GM12878 (cell line): ENCODE measurements around the gene MYO16. TPM values are rescaled to one million over a fixed set of nuclear protein-coding genes. Genes with fewer than 3 reads are reported as not detected.

ENCODE experiments used
- ELK1 ChIP-seq: IDR thresholded peaks from 2 replicates; pipeline ENCODE4 v1.6.1; 2012; ENCODE audit warnings: low read depth, low read length, improper control_type of control experiment
- IRF4 ChIP-seq: IDR thresholded peaks from 2 replicates; pipeline ENCODE4 v1.6.1; 2011; ENCODE audit warnings: low read depth, low read length
- NKRF ChIP-seq: fragments of 450-650 bp; conservative IDR thresholded peaks from 2 replicates; pipeline ENCODE4 v1.6.1; 2017; ENCODE audit warnings: mild to moderate bottlenecking, moderate library complexity
- NRF1 ChIP-seq: conservative IDR thresholded peaks from 2 replicates; pipeline ENCODE4 v1.6.1; 2011; ENCODE audit warnings: mild to moderate bottlenecking, low read depth, low read length, improper control_type of control experiment
- polyA plus RNA-seq, 11 experiments: library from polyadenylated mRNA; depleted of rRNA in 4 of 11; unstranded in 6 of 11; stranded (reverse) in 5 of 11; fragments of >200 nt; fragmentation: Nextera tagmentation in 4 of 11; fragmentation: Illumina TruSeq in 1 of 11; extraction: Ambion mirVana in 4 of 11; extraction: Trizol in 1 of 11; gene quantifications; 1 replicate in 1 of 11; 2 replicates in 10 of 11; pipeline versions ENCODE4 v1.2.1 to v1.2.3, GENCODE V29; 2011 to 2016; ENCODE audit warnings: inconsistent platforms in 2 of 11, missing spikeins in 2 of 11, low read depth in 1 of 11
- total RNA-seq, 4 experiments: library from RNA; depleted of rRNA in 3 of 4; stranded (reverse); fragments of >200 nt in 3 of 4; fragmentation: Illumina TruSeq in 1 of 4; extraction: Trizol in 1 of 4; gene quantifications; 2 replicates each; pipeline versions ENCODE4 v1.2.1 to v1.2.3, GENCODE V29; 2013 to 2021
- TF ChIP-seq, protein P1 (sequence below): IDR thresholded peaks from 2 replicates; pipeline ENCODE4 v1.6.1; 2012; ENCODE audit warnings: mild to moderate bottlenecking, low read depth, low read length
- TF ChIP-seq, protein P2 (sequence below): IDR thresholded peaks from 2 replicates; pipeline ENCODE4 v1.6.1; 2012; ENCODE audit warnings: low read length, inconsistent platforms
- TF ChIP-seq, protein P3 (sequence below): IDR thresholded peaks from 2 replicates; pipeline ENCODE4 v1.6.1; 2011; ENCODE audit warnings: mild to moderate bottlenecking, low read depth, low read length, moderate library complexity; ENCODE audit not compliant: insufficient replicate concordance

Gene MYO16
- total and polyA plus RNA-seq, 10 of the 15 experiments (the other 5 are each of a cell fraction or from before 2014, with no cell fraction given), result under 0.01 to 1.7 (median 0.05) TPM; not detected in 4

GRCh38 chr13:109226631-109227030 lies 597.2 kb downstream of the MYO16 start (continued):
- TF ChIP-seq ELK1 (no peak), NKRF (no peak), IRF4 (no peak), NRF1 (no peak)
- TF ChIP-seq, protein P1, sequence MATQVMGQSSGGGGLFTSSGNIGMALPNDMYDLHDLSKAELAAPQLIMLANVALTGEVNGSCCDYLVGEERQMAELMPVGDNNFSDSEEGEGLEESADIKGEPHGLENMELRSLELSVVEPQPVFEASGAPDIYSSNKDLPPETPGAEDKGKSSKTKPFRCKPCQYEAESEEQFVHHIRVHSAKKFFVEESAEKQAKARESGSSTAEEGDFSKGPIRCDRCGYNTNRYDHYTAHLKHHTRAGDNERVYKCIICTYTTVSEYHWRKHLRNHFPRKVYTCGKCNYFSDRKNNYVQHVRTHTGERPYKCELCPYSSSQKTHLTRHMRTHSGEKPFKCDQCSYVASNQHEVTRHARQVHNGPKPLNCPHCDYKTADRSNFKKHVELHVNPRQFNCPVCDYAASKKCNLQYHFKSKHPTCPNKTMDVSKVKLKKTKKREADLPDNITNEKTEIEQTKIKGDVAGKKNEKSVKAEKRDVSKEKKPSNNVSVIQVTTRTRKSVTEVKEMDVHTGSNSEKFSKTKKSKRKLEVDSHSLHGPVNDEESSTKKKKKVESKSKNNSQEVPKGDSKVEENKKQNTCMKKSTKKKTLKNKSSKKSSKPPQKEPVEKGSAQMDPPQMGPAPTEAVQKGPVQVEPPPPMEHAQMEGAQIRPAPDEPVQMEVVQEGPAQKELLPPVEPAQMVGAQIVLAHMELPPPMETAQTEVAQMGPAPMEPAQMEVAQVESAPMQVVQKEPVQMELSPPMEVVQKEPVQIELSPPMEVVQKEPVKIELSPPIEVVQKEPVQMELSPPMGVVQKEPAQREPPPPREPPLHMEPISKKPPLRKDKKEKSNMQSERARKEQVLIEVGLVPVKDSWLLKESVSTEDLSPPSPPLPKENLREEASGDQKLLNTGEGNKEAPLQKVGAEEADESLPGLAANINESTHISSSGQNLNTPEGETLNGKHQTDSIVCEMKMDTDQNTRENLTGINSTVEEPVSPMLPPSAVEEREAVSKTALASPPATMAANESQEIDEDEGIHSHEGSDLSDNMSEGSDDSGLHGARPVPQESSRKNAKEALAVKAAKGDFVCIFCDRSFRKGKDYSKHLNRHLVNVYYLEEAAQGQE, result no peak
- TF ChIP-seq, protein P2, sequence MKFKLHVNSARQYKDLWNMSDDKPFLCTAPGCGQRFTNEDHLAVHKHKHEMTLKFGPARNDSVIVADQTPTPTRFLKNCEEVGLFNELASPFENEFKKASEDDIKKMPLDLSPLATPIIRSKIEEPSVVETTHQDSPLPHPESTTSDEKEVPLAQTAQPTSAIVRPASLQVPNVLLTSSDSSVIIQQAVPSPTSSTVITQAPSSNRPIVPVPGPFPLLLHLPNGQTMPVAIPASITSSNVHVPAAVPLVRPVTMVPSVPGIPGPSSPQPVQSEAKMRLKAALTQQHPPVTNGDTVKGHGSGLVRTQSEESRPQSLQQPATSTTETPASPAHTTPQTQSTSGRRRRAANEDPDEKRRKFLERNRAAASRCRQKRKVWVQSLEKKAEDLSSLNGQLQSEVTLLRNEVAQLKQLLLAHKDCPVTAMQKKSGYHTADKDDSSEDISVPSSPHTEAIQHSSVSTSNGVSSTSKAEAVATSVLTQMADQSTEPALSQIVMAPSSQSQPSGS, result no peak
- TF ChIP-seq, protein P3, sequence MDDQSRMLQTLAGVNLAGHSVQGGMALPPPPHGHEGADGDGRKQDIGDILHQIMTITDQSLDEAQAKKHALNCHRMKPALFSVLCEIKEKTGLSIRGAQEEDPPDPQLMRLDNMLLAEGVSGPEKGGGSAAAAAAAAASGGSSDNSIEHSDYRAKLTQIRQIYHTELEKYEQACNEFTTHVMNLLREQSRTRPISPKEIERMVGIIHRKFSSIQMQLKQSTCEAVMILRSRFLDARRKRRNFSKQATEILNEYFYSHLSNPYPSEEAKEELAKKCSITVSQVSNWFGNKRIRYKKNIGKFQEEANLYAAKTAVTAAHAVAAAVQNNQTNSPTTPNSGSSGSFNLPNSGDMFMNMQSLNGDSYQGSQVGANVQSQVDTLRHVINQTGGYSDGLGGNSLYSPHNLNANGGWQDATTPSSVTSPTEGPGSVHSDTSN, result no peak
